Activated gamma-delta T cell treated with Interleukin-2 at 50 U/mL for 16 hours (primary cell): Measurements from ENCODE around the gene QRFP.

ENCODE experiments used
- DNase-seq: peaks from one replicate; pipeline ENCODE4 v3.0.0-alpha.2; 2020

Gene QRFP

GRCh38 chr9:130846487-130847305 lies 49.9 kb downstream of the QRFP start:
- no peak for DNase-seq

GRCh38 chr9:130845901-130846481 lies 50.6 kb downstream of the QRFP start:
- DNase-seq = no peak

- no peak for DNase-seq
Measured at GRCh38 chr9:130845254-130845653, 51.4 kb downstream of the QRFP start.

- DNase-seq = no peak
Measured at GRCh38 chr9:130844044-130844451, 52.6 kb downstream of the QRFP start.

DNA sequence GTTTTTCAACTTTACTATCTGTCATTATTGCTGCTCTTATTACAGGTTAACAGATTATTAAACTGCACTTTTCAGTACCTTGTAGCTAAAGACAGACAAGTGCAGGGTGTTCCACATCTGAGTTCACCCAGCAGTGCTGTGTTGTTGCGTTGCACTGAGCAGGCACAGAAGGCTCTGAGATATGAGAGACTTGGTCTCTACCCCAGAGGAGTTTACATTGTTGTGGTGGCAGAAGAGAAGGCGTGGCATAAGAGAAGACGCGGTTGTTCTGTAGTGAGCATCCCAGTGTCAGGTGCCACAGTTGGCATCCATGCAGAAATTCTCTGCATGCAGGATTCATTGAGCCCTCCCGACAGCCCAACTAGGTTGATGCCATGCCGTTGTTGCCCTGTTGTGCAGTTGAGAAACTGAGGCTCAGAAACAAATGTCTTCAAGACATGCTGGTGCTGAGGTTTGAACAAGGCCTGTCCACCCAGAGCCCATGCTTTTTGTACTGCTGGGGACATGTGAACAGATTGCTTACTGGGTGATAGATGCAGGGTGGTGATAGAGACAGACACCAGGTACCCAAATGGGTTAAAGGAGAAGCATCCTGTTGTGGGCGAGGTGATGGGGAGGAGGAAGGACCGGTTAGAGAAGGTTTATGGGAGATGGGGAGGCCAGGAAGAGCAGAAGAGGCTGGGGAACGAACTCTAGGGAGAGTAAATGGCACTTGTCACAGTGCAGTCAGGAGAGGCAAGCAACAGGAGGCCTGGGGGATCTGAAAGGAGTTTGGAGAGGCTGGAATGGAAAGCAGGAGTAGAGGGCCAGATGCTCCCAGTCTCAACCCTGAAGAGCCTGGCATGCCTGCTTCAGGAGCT lies 53.3 kb downstream of the QRFP start:
- no peak for DNase-seq
